GM18868 (cell line): ENCODE measurements around the gene BATF3.

Experiments used
- ATAC-seq: cut with Tn5 transposase; IDR thresholded peaks from one replicate; pipeline ENCODE4 v1.9.1; 2021; ENCODE audit warnings: mild to moderate bottlenecking, moderate library complexity; ENCODE audit not compliant: unreplicated experiment

BATF3 gene

GRCh38 chr1:212685429-212685828 lies 14.2 kb downstream of the BATF3 start:
- no peak for ATAC-seq

GRCh38 chr1:212684521-212685090 lies 15.0 kb downstream of the BATF3 start:
- ATAC-seq, result no peak

- no peak for ATAC-seq
Observed at GRCh38 chr1:212684076-212684475, 15.6 kb downstream of the BATF3 start.

- peak; percentile 67 for ATAC-seq
Observed at GRCh38 chr1:212683357-212683722, 16.3 kb downstream of the BATF3 start.

- no peak for ATAC-seq
Observed at GRCh38 chr1:212680680-212681389, 18.8 kb downstream of the BATF3 start.

GRCh38 chr1:212678456-212679410 lies 20.9 kb downstream of the BATF3 start:
- ATAC-seq, result peak; percentile 71

DNA sequence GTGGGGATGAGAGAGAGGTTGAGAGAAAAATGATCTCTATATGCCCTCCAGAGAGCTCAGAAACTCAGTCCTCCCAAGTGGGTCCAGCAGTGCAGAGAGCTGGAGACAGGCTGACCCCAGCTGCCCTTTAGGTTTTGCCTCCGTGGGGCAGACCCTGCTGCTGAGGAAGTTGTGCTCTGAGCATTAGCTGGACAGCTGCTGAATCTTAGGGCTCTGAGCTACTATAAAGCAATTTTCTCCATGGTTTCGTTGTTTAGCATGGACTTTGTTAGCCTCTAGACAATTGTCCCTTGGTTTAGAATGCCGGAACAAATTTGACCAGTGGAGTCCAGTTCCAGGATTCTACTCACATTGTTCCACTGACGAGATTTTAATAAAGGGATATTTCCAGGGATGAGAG lies 22.1 kb downstream of the BATF3 start:
- ATAC-seq, result no peak

DNA sequence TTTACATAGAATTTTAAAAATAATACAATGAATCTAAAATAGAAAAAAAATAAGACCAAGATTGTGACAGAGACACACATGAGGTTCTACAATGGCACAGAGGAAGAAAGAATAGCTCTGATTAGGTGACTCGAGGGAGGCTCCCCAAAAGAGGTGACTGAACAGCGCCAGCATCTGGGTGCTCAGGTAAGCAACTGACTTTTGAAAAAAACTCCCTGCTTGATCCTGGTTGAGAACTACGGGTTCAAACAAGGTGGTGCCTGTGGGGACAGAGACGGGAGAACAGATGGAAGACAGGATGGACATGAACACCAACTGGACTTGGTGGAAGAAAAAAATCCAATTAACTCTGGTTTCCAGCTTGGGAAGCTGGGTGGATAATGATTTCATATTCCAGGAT lies 22.5 kb downstream of the BATF3 start:
- no peak for ATAC-seq

DNA sequence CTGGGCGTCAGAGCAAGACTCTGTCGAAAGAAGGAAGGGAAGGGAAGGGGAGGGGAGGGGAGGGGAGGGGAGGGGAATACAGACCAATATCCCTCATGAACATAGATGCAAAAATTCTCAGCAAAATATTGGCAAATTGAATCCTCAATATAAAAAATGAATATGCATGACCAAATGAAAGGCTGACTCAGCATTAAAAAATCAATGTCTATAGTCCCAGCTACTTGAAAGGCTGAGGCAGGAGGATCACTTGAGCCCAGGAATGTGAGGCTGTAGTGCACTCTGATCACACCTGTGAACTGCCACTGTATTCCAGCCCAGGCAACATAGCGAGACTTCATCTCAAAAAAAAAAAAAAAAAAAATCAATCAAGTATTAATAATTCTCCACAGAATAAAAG lies 24.0 kb downstream of the BATF3 start:
- ATAC-seq, result no peak

- ATAC-seq, result no peak
Observed at GRCh38 chr1:212674872-212675271, 24.8 kb downstream of the BATF3 start.

DNA sequence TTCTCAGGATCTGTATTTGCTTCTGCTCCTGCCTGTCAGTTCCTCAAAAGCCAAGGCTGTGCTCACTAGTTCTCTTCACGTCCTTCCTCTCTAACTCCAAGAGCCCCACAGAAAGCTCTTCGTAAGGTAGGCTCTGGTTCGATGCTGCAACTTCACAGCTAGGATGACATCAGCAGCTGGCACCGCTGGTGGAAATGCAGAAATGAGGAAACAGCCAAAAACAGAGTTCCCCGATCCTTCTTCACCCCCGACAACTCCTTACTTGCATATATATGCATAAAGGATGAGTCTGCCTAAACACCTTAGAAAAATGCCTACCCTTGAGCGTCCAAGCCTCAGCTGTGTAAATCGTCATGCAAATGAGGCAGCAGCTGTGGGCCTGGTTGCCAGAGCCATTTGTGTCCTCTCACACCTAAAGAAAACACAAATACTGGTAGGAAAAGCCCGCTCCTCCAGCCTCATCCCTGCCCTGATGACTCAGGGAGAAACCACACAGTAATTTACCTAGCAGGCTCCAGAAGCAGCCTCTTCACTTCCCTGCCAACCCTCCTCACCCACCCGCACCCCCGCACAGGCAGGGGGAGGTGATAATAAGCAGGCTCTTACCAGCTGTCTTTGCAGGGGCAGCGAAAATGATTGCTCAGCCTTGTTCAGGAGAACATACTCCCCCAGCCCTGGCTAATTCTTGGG lies 28.2 kb downstream of the BATF3 start:
- peak; percentile 64 for ATAC-seq

DNA sequence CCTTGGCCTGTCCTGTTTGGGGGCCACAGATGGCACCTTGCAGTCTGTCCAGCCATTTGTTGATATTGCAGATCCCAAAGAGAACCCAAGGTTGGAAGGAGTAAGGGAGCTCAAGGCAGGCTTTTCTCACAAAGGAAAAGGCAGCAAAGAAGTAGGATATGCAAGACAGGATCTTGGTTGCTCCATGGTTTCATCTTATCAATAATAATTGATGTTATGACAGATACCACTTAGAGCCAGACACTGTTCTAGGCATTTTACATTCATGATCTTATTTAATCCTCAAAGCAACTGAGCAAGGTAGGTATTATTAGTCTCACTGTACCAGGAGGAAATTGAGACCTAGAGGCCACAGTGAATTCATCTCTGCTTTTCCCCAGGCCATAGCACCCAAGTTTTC lies 28.8 kb downstream of the BATF3 start:
- no peak for ATAC-seq

DNA sequence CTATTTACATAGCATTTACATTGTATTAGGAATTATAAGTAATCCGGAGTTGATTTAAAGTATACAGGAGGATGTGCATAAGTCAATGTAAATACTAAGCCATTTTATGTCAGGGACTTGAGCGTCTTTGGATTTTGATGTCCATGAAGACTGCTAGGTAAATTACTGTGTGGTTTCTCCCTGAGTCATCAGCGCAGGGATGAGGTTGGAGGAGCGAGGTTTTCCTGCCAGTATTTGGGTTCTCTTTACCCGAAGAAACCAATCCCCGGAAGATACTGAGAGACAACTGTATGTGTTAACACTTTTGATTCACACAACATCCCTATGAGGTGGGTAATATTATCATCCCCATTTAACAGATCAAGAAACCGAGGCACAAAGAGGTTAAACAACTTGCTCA lies 29.3 kb downstream of the BATF3 start:
- no peak for ATAC-seq

DNA sequence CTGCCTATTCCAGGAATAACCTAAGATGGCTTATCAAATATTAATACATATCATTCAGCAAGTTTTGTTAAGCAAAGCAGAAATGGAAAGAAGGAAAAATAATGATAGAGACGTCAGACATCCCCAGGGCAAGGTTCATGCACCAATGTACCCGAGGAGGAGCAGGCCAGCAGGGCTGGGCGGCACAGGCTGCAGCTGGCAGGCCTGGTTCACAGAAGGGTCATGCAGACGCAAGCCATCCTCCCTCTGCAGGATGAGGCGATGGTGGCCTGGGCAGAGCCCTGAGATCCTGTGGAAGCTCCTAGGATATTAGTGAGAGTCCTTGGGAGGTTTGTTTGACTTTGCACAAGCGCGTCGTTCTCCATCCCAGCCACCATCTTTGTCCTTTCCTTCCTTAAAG lies 30.0 kb downstream of the BATF3 start:
- ATAC-seq, result no peak

- no peak for ATAC-seq
Observed at GRCh38 chr1:212669102-212669501, 30.5 kb downstream of the BATF3 start.

GRCh38 chr1:212668477-212668876 lies 31.2 kb downstream of the BATF3 start:
- ATAC-seq, result no peak

DNA sequence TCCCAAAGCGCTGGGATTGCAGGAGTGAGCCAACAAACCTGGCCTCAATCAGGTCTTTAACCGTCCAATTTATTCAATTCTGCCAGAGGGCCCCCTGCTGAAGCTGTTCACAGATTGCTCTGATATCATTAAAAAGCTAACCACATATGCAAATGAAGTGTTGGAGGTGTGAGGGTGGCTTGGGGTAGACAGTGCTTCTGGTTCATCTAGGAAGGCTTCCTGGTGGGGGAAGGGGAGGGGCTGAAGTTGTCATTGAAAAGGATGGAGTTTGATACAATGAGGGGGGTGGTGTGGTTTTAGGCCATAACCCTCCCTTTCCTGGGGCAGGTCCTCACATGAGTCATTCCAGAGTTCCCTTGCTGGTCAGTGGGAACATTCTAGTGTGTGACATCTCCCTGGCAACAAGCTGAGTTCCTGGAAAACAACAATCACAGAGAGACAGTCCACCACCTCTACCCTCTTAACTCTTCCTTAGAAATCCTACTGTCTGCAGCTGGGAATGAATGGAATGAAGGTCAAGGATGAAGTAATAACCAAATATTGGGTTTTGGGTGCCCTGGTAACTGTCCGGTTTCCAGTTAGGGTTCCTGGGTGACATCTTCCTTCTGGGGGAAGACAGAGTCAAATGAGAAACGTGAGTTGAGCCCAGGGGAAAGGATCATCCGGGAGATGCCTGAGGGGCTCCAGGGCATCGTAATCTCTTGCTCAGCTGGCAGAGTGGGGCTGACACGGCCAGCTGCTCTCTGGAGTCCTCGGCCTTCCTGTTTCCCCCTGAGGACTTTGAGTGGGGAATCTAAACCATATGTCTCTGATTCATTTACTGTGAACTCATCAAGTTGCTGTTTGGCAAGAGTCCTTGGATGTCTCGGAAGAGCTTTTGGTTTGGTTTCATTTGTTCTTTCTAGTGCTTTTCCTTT lies 32.2 kb downstream of the BATF3 start:
- ATAC-seq, result no peak

DNA sequence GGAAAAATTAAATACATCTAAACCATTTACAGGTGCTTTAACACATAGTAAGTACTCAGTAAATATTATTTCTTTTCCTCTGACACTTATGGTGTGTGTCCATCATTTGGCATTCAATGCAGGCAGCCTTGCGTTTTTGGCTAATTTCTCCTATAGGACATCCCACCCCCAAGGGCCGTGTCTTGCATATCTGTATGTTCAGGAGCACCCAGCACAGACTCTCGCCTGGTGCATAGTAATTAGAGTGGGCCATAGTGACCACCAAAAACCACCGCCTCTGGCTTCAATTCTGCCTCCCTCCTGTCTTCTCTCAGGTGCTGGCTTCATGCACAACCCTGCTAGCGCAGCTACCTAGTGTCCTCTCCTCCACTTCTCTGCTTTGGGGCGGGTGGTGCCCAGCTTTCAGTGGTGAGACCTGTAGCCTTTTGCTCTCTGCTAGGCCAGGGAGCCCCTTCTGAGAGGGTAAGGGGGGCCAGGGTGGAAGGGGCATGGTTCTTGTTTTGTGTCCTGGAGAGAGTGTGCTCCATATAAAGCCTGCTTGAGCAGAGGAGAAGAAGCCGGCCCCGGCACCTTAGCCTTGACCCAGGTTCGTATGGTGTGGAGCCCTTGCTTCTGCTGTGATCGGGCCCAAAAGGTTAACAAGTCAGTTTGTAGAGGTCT lies 33.4 kb downstream of the BATF3 start:
- no peak for ATAC-seq

- ATAC-seq, result peak; percentile 92
Observed at GRCh38 chr1:212665241-212666115, 34.2 kb downstream of the BATF3 start.
